IPS-11a (cell line): Measurements from ENCODE around the gene ATMIN.

ENCODE experiments used
- H3K4me3 ChIP-seq: one replicate; pipeline ENCODE4 v1.5.1; 2013; ENCODE audit warnings: low read depth, low read length, control low read depth

ATMIN gene, protein sequence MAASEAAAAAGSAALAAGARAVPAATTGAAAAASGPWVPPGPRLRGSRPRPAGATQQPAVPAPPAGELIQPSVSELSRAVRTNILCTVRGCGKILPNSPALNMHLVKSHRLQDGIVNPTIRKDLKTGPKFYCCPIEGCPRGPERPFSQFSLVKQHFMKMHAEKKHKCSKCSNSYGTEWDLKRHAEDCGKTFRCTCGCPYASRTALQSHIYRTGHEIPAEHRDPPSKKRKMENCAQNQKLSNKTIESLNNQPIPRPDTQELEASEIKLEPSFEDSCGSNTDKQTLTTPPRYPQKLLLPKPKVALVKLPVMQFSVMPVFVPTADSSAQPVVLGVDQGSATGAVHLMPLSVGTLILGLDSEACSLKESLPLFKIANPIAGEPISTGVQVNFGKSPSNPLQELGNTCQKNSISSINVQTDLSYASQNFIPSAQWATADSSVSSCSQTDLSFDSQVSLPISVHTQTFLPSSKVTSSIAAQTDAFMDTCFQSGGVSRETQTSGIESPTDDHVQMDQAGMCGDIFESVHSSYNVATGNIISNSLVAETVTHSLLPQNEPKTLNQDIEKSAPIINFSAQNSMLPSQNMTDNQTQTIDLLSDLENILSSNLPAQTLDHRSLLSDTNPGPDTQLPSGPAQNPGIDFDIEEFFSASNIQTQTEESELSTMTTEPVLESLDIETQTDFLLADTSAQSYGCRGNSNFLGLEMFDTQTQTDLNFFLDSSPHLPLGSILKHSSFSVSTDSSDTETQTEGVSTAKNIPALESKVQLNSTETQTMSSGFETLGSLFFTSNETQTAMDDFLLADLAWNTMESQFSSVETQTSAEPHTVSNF

DNA sequence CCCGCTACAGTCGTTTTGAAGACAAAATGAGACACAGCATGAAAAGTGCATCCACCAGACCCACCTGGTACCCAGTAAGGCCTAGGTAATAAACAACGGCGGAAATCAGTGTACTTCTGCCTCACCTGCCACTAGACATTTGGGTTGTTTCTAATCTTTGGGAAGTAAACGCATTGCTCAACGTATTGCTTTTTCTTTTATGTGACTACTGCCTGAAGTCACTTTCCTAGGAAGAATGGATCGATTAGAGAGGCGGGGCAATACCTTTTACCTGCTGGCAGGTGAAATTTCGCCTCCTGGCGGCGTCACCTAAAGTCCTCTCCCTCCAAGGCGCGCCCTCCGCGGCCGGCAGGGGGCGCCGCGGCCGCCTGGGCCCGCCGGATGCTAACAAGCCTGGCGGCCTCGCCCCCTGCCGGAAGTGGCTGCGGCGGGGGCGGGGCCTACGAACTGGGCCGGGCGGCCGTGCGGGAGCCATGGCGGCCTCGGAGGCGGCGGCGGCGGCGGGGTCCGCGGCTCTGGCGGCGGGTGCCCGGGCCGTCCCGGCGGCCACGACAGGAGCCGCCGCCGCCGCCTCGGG, at the start of gene ATMIN:
Gene ATMIN, plus strand, starts transcription at position 445 of the 577 bp plus-strand sequence. Its CDS starts 29 bp downstream, at position 474.
- H3K4me3 ChIP-seq, result peak within 1 kb of the TSS; percentile 82

DNA sequence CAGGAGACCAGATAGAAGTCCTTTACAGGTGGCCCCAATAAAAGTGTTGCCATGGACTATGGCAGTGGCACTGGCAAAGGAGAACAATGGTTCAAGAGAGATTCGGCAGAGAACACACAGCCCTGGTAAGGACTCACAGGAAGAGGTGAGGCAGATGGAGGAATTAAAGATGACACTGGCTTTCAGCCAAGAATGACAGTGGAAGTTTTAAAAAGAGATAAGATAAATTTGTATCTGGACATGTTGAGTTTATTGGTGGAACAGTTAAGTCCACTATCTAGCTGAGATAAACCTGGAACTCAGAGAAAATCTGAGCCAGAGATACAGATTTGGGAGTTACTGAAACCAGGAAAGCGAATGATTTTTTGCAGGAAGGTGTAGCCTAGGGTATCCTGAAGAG, 49.1 kb upstream of the ATMIN start:
- no peak overlapping the region for H3K4me3 ChIP-seq

DNA sequence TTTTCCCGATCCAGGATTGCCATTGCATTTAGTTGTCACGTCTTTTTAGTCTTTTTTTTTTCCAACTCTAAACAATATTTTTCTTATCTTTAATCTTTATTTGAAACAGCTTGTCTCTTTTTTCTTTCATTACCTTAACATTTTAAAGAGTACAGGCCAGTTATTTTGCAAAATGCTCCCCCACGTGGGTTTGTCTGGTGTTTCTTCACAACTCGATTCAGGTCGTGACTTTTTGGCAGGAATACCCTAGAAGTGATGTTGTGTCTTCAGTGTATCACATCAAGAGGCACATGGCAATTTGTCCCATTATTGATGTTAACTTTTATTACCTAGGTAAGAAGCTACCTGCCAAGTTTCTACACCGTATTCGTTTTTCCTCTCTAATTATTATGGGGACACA, 46.9 kb upstream of the ATMIN start:
- H3K4me3 ChIP-seq, result no peak overlapping the region

DNA sequence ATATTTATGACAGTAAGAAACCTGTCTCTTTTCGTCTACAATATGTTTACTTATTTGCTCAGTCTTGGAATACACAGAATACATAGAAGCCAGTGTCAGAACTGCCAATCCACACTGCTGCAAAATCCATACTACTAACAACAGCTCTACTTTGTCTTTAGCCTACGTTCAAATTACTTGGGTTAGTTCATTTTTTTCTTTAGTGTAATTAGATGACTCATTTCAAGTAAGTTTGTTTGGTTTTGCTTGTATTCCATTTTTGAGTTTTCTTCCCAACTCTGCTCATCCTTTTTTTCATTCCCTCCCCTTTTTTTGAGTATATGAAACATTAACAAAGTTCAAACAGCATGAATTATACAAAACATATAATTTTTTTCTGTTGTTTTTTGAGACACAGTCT, 45.8 kb upstream of the ATMIN start:
- H3K4me3 ChIP-seq, result no peak overlapping the region

DNA sequence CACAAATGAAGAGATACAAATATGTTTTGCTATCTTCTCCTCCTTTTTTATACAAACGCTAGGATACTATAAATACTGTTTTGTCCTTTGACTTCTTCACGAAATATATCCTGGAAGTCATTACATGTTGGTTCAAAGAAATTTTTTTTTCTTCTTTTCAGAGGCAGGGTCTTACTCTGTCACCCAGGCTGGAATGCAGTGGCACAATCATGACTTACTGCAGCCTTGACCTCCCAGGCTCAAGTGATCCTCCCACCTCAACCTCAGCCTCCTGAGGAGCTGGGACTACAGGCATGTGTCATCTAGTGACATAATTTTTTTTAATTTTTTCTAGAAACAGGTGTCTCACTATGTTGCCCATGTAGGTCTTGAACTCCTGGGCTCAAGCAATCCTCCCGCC, 45.1 kb upstream of the ATMIN start:
- H3K4me3 ChIP-seq, result no peak overlapping the region

DNA sequence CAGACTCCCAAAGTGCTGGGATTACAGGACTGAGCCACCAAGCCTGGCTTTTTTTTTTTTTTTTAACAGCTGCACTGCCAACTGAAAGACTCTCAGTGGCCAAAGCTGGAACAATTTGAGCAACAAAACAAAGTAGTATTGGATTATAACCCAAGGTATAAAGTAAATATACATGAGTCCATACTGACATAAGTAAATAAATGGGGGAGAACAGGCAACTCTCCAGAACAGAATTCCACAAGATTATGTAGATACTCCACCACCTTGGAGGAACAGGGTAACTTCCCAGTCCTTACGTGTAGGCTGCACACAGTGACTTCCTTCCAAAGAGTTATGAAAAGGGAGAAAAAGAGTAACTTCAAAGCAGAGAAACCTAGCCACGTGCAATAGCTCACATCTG, 44.7 kb upstream of the ATMIN start:
- no peak overlapping the region for H3K4me3 ChIP-seq

DNA sequence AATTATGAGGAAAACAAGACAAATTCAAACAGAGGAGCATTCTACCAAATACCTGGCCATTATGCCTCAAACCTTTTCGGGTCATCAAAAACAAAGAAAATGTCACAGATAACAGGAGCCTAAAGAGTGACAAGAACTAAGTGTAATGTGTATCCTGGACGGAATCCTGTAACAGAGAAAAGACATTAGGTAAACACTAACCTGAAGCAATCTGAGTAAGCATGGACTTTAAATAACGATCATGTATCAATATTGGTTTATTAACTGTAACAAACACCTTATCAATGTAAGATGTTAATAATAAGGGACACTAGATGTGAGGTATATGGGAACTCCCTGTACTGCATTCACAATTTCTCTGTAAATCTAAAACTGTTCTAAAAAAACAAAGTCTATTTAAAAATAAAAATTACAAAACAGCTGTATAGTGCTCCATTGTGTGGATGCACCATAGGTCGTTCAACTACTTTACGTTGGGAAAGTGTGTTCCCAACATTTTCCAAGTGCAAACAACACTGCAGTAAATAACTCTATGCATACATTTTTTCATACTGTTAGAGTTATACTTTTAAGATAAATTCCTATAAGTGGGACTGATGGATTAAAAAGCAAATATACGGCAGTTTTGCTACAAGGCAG, 43.7 kb upstream of the ATMIN start:
- H3K4me3 ChIP-seq, result no peak overlapping the region

DNA sequence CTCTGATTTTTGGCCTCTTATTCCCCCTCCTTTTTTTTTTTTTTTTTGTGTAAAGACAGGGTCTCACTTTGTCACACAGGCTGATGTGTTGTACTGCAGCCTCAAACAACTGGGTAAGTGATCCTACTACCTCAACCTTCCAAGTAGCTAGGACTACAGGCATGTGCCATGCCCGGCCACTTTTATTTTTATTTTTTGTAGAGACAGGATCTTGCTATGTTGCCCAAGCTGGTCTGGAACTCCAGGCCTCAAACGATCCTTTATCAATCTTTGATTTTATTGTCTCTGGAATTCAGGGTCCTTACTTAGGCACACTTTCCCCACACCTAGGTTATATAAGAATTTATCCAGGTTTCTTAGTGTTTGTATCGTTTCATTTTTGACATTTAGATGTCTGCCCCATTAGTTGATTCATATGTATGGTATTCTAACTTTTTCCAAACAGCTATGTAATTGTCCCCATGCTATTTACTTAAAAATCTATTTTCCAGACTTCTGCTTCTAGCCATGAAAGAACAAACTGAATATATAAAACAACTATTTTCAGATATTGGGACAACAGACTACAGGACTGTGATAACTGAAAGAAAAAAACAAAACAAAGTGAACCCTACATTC, 42.9 kb upstream of the ATMIN start:
- H3K4me3 ChIP-seq, result no peak overlapping the region

DNA sequence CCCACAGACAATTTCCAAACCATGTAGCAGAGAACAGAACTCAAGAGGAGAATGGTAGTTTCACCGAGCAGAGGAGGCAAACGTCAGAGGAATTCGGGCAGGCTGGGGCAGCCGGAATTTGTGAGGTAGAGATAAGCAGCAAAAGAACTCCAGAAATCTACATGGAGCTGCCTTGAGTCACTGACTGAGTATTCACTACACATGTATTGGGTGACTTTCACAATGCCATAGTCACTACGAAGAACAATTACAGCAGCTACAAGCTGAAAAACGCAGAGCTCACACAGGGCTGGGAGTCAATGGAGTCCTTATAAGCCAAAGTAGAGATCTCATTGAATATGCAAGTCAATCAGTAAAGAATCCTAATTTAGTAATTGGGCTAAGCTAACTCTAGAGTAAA, 42.3 kb upstream of the ATMIN start:
- H3K4me3 ChIP-seq, result no peak overlapping the region

DNA sequence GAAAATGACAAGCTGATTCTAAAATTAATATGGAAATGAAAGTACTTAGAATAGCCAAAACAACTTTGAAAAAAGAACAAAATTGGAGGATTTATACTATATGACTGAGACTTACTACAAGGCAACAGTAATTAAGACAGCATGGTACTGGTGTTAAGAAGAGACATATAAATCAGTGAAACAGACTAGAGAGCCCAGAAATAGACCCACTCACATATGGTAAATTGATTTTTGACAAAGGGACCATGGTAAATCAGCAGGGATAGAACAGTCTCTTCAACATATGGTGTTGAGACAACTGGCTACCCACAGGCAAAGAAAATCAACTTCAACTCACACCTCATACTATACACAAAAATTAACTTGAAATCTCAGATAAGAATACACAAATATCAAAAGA, 41.8 kb upstream of the ATMIN start:
- no peak overlapping the region for H3K4me3 ChIP-seq

DNA sequence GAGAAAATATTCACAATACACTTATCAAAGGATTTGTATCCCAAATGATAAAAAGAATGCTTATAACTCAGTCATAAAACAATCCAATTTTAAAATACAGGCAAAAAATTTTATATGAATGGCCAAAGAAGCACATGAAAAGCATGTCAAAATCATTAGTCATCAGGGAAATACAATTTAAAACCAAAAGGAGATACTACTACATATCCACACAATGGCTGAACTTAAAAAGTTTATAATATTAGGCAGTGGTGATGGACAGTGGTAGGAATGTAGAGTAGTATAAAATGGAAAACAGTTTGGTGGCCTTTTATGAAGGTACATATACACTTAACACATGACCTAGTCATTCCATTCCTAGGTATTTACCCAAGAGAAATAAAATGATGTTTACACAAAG, 41.2 kb upstream of the ATMIN start:
- H3K4me3 ChIP-seq, result no peak overlapping the region

DNA sequence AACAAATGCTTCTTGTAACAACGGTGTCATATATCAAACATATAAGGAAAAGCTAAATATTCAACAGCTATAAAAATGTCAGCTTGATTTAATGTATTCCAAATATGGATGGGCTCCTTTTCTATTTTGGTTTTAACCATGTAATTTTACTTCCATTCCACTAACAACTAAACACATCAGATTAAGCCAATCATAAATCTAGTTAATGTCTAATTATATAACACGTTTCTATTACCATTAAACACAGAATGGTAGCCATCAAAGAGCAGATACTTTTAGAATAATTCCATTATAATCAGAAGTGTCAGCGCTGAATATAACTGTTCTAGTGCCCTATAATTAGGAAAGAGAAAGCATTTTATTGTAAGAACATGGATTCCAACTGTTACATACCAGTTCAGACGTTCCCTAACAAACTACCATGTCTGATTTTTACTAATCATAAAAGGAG, 38.9 kb upstream of the ATMIN start:
- no peak overlapping the region for H3K4me3 ChIP-seq

DNA sequence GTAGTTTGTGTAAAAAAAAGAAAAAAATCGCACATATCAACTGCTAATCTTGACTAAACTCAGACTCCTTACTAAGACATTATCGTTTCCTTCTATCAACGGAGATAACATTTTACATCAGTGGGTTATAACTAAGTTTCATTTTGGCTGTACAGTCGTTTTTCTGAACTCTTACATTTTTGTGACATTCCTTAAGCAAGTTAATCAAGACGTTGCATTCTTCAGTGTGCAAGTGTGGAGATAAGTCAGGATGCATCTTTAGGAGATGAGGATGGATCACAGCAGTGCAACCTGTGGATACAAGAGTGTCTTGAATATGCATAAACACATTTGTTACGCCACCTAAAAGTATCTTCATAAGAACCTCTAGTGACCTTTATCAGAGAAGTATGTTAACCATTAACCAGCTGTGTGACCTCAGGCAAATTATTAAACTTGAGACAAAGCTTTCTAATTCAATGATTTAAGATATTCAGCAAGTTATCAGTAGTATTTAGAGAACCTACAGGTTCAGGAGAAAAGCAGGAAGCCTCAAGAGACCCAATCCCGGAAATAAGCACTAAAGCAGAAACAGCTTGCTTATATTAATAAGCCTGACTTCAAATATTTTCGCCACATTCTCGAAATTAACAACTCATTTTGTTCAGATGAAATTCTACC, 38.4 kb upstream of the ATMIN start:
- no peak overlapping the region for H3K4me3 ChIP-seq

DNA sequence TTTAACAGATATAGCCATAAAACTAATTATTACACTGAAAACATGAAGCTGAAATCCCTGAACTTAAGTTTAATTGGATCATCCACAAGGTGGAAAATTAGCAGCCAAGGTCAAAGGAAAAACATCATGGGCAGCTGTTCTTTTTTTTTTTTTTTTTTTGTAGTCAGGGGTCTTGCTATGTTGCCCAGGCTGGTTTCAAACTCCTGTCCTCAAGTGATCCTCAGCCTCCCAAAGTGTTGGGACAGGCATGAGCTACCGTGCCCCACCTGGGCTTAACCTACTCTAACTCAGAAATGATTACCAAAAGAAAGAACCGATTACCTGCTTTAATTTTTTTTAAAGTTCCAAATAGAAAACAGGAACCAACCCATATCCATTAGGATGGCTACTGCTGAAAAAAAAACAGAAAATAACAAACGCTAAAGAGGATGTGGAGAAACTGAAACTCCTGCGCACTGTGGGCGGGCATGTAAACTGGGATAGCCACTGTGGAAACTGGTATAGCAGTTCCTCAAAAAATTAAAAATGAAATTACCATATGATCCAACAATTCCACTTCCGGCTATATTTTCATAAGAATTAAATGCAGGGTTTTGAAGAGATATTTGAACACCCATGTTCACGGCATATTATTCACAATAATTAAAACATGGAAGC, 37.5 kb upstream of the ATMIN start:
- no peak overlapping the region for H3K4me3 ChIP-seq

DNA sequence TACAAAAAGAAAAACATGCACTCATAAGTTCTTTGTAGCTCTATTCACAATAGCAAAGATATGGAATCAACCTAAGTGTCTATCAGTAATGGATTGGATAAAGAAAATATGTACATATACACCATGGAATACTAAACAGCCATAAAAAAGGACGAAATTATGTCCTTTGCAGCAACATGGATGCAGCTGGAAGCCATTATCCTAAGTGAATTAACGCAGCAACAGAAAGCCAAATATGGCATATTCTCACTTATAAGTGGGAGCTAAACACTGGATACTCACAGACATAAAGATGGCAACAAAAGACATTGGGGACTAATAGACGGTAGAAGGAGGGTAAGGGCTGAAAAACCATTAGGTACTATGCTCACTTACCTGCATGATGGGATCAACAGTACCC, 34.8 kb upstream of the ATMIN start:
- no peak overlapping the region for H3K4me3 ChIP-seq

DNA sequence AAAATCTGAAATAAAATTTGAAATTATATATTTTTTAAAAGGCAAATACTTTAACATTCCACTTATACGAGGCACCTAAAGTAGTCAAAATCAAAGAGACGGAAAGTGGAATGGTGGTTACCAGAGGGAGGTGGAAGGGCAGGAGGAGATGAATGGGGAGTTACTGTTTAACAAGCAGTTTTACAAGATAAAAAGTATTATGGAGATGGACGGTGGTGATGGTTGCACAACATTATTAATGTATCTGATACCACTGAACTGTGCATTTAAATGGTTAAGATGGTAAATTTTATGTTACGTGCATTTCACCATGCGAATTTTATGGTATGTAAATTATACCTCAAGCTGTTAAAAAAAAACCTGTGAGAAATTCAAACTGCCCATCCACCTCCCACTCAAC, 34.3 kb upstream of the ATMIN start:
- no peak overlapping the region for H3K4me3 ChIP-seq

DNA sequence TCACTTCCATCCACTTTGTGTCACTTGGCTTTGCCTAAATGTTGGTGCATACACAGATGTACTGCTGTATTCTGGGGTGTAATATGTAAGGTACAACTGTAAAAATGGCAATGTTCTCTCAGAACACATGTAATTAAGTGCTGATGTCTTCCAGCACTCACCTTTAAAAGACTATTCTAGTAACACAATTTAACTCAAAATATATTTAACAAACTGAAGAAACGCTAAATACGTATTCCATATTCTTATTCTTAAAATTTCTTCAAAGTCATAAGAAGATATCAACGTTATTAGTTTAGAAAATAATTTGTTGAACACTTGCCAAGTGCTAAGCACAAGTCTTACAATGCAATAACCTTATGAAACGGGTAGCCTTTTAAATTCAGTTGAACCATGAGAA, 32.6 kb upstream of the ATMIN start:
- no peak overlapping the region for H3K4me3 ChIP-seq

DNA sequence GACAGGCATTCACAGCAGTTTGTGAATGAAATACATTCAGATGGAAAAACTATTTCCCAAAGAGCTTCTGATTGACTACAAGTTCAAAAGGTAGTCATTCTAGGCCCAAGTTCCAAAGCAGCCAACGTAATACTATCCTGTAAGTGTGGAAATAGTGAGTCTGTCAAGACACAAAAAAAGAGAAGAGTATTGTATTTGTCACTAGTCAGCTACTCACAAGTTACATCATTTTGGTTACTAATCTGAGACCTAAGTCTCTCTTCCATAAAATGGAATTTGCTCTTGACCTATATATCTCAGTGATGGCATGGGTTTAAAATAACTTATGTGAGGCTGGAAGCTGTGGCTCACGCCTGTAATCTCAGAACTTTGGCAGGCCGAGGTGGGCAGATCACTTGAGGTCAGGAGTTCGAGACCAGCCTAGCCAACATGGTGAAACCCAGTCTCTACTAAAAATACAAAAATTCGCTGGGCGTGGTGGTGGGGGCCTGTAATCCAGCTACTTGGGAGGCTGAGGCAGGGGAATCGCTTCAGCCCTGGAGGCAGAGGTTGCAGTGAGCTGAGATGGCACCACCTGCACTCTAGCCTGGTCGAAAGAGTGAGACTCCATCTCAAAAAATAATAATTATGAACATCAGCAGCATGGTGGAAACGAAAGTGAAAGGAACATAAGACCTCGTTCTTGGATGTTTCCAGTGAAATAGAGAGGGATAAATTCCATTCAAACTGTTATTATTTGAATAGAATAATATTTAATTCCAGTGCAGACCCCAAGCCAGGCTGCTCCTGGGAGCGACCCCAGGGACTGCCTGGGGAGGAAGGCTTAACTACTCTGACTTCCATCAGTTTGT, 31.8 kb upstream of the ATMIN start:
- H3K4me3 ChIP-seq, result no peak overlapping the region
